OCI-LY7 (cell line): Measurements from ENCODE around the gene ORC3. TPM values are rescaled to one million over a fixed set of nuclear protein-coding genes. Genes with fewer than 3 reads are reported as not detected.

Source experiments
- BruUV-seq: library from RNA; stranded (reverse); fragments of 400-500 nt; replicated peaks from 2 replicates; lab custom pipeline; 2021; lab: Mats Ljungman, UMichigan
- CTCF ChIA-PET: fragments of 300-600 bp; sonication (Branson Sonifier 250); formaldehyde crosslinking; loops from one replicate; lab custom pipeline; 2022; ENCODE audit warnings: antibody characterized with exemption; ENCODE audit not compliant: unreplicated experiment; lab: Charles Lee
- POLR2A ChIA-PET: fragments of 300-600 bp; sonication (Branson Sonifier 250); formaldehyde crosslinking; loops from one replicate; lab custom pipeline; 2022; ENCODE audit warnings: antibody characterized with exemption; lab: Charles Lee
- DNase-seq: peaks from one replicate; pipeline ENCODE4 v3.0.0-alpha.2; 2015; ENCODE audit warnings: low spot score
- H2AFZ ChIP-seq: fragments of 200-600 bp; sonication (generic), shearing (Covaris generic); 2 replicates; pipeline ENCODE4 v1.6.1; 2014; ENCODE audit warnings: mild to moderate bottlenecking, antibody characterized with exemption, low read length, moderate library complexity
- H3K27ac ChIP-seq: fragments of 200-600 bp; sonication (generic); 2 replicates; pipeline ENCODE4 v1.5.1; 2014; ENCODE audit warnings: mixed run types, low read depth, mild to moderate bottlenecking, moderate library complexity, low read length, inconsistent platforms; ENCODE audit not compliant: poor library complexity, severe bottlenecking
- H3K36me3 ChIP-seq: fragments of 200-600 bp; sonication (generic); 2 replicates; pipeline ENCODE4 v1.6.1; 2014; ENCODE audit warnings: mild to moderate bottlenecking, antibody characterized with exemption, low read length, moderate library complexity, mixed read lengths; ENCODE audit not compliant: insufficient read depth
- H3K4me1 ChIP-seq: fragments of 200-600 bp; sonication (generic); 2 replicates; pipeline ENCODE4 v1.5.1; 2014; ENCODE audit warnings: mild to moderate bottlenecking, low read length; ENCODE audit not compliant: insufficient read depth, poor library complexity, severe bottlenecking
- H3K4me2 ChIP-seq: fragments of 200-600 bp; sonication (generic); 2 replicates; pipeline ENCODE4 v1.6.1; 2014; ENCODE audit warnings: mild to moderate bottlenecking, low read length
- H3K4me3 ChIP-seq: fragments of 200-600 bp; sonication (generic); 2 replicates; pipeline ENCODE4 v1.5.1; 2014; ENCODE audit warnings: mild to moderate bottlenecking, low read depth, low read length; ENCODE audit not compliant: poor library complexity, severe bottlenecking
- H3K79me2 ChIP-seq: fragments of 200-600 bp; sonication (generic); 2 replicates; pipeline ENCODE4 v1.6.1; 2016; ENCODE audit warnings: low read depth, mild to moderate bottlenecking, low read length, moderate library complexity, mixed read lengths; ENCODE audit not compliant: insufficient read depth
- H3K9me2 ChIP-seq: fragments of 200-600 bp; sonication (generic); 2 replicates; pipeline ENCODE4 v1.6.1; 2016; ENCODE audit warnings: mild to moderate bottlenecking, low read length, mixed read lengths; ENCODE audit not compliant: insufficient read depth
- H3K9me3 ChIP-seq: fragments of 200-600 bp; sonication (generic); 2 replicates; pipeline ENCODE4 v1.6.1; 2014; ENCODE audit warnings: mild to moderate bottlenecking, mixed run types, low read length, mixed read lengths
- H4K20me1 ChIP-seq: fragments of 200-600 bp; sonication (generic); 2 replicates; pipeline ENCODE4 v1.6.1; 2014; ENCODE audit warnings: mild to moderate bottlenecking, antibody characterized with exemption, low read length, moderate library complexity, mixed read lengths; ENCODE audit not compliant: insufficient read depth
- EZH2phosphoT487 ChIP-seq: fragments of 200-600 bp; sonication (generic); IDR thresholded peaks from 2 replicates; pipeline ENCODE4 v1.6.1; 2018; ENCODE audit warnings: low read depth, borderline replicate concordance, mild to moderate bottlenecking, mixed run types, antibody characterized with exemption, low read length, moderate library complexity, mixed read lengths
- intact Hi-C: fragments of 100-400 bp; cut with micrococcal nuclease; formaldehyde crosslinking; loops from one replicate; pipeline ENCODE4 v1.10.0; 2022; ENCODE audit not compliant: unreplicated experiment
- total RNA-seq, 2 experiments: library from RNA; depleted of rRNA in 1 of 2; stranded (reverse); fragments of >200 nt in 1 of 2; shearing (Covaris generic) in 1 of 2; gene quantifications; 2 replicates each; pipeline ENCODE4 v1.2.3, GENCODE V29; 2014 to 2022
- TF ChIP-seq, protein P1 (sequence below): fragments of 200-600 bp; sonication (generic); conservative IDR thresholded peaks from 2 replicates; pipeline ENCODE4 v1.5.1; 2014; ENCODE audit warnings: mild to moderate bottlenecking, antibody characterized with exemption, low read length, moderate library complexity, mixed read lengths

ORC3 gene
- total RNA-seq, 2 experiments from 2014 or later: 34.8 to 45.0 TPM

DNA sequence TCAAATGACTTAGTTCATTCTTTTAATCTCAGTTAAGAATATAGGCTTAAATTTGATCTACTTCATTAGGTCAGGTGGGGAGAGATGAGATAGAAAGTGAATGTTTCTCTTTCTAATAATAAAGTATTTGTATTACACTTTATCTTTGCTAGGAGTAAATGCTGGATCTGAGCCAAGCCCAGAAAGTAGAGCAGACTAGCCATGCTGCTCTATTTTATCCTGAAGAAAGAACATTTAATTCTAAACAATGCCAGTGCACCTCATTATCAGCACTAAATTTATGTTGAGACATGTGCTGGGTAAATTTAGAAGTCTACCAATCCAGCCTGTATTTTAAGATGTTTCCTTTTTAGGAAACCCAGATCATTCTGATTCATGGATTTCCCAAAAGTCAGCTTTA lies 68.6 kb downstream of the ORC3 start:
- H3K9me2 ChIP-seq: no peaks in the 10 kb centered on the region
- DNase-seq: no peak
- no peaks in the 10 kb centered on the region for H4K20me1 ChIP-seq
- H3K4me2 ChIP-seq: no peak overlapping the region
- peaks cover 7% of the 10 kb centered on the region for H3K4me1 ChIP-seq
- BruUV-seq: no TSS peak
- no peak overlapping the region for H3K27ac ChIP-seq
- intact Hi-C loops: no loop called here
- peaks cover 86% of the 10 kb centered on the region for H3K36me3 ChIP-seq
- TF ChIP-seq, protein P1, sequence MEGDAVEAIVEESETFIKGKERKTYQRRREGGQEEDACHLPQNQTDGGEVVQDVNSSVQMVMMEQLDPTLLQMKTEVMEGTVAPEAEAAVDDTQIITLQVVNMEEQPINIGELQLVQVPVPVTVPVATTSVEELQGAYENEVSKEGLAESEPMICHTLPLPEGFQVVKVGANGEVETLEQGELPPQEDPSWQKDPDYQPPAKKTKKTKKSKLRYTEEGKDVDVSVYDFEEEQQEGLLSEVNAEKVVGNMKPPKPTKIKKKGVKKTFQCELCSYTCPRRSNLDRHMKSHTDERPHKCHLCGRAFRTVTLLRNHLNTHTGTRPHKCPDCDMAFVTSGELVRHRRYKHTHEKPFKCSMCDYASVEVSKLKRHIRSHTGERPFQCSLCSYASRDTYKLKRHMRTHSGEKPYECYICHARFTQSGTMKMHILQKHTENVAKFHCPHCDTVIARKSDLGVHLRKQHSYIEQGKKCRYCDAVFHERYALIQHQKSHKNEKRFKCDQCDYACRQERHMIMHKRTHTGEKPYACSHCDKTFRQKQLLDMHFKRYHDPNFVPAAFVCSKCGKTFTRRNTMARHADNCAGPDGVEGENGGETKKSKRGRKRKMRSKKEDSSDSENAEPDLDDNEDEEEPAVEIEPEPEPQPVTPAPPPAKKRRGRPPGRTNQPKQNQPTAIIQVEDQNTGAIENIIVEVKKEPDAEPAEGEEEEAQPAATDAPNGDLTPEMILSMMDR: no peak
- no peak for TF ChIP-seq EZH2phosphoT487
- H3K9me3 ChIP-seq: no peaks in the 10 kb centered on the region
- H3K79me2 ChIP-seq: no peaks in the 10 kb centered on the region
- POLR2A ChIA-PET: no interaction called here
- CTCF ChIA-PET: no interaction called here
- no peak overlapping the region for H3K4me3 ChIP-seq
- no peak overlapping the region for H2AFZ ChIP-seq

DNA sequence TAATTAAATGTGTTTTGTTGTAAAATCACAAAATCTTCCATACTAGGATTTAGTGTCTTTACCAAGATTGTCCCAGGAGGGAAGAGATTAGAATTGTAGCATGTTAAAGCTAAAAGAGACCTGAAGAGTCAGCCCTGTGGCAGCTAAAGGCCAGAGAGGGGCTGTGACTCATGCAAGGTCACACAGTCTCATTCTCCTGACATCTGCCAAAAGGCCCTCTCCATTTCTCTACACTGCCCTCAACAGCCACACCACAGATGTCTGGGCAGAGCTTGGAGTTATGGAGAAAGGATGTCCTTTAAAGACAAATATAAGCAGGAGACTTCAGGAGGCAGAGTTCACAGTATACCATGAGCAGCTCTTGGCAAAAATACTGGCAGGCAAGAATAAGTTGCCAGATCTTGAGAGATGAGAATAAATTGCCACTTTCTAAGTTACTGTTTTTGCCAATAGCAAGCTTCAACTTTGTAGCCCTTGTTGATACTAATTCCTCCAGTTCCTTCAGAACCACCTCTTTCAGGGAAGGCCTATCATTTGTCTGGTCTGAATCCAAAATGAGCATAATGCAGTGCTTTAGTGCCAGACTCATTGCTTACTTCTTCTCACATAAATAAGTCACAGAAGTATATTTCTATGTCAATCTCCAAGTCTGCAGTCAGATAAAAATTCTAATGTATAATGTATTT lies 70.4 kb downstream of the ORC3 start:
- no TSS peak for BruUV-seq

DNA sequence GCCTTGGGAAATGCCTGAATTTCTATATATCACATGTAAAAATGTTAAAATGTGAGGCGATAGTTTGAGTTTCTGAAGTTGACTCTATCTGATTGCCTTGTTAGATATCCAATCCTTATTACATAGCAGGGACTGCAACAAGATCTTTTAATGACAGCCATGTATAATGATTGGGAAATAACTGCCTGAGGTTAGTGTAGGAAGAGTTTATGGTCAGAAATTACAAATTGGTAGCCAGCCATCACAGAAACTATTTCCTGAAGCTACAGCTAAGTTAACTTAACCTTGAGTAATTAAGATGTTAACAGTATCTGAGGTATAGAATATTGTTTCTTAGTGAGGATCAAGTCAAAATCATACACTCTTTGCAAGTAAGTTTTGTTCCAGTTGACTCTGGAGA lies 71.1 kb downstream of the ORC3 start:
- Histone ChIP-seq H3K27ac (no peak overlapping the region), H3K4me2 (no peak overlapping the region), H4K20me1 (no peaks in the 10 kb centered on the region), H3K9me3 (no peaks in the 10 kb centered on the region), H3K36me3 (peaks cover 77% of the 10 kb centered on the region), H3K79me2 (no peaks in the 10 kb centered on the region), H3K9me2 (no peaks in the 10 kb centered on the region), H2AFZ (no peak overlapping the region), H3K4me1 (peaks cover 7% of the 10 kb centered on the region), H3K4me3 (no peak overlapping the region)
- POLR2A ChIA-PET: interaction anchor here (0.6 to 1.2 kb wide), 5 partner anchors 8 to 1212 kb away, joined by 3 to 4 read pairs (median 4); no protein-coding TSS in a partner anchor
- no peak for DNase-seq
- intact Hi-C loops: no loop called here
- TF ChIP-seq, protein P1: no peak
- TF ChIP-seq EZH2phosphoT487: no peak
- CTCF ChIA-PET: no interaction called here
- BruUV-seq: no TSS peak

More for the DNA sequence above, 70.4 kb downstream of the ORC3 start:
- Histone ChIP-seq H3K4me3 (no peak overlapping the region), H3K4me2 (no peak overlapping the region), H2AFZ (no peak overlapping the region), H3K4me1 (peaks cover 7% of the 10 kb centered on the region), H3K27ac (no peak overlapping the region), H3K9me2 (no peaks in the 10 kb centered on the region), H3K9me3 (no peaks in the 10 kb centered on the region), H3K36me3 (peaks cover 76% of the 10 kb centered on the region), H3K79me2 (no peaks in the 10 kb centered on the region), H4K20me1 (no peaks in the 10 kb centered on the region)
- CTCF ChIA-PET: no interaction called here
- intact Hi-C loops: no loop called here
- DNase-seq: no peak
- no peak for TF ChIP-seq EZH2phosphoT487
- POLR2A ChIA-PET: interaction anchor here (0.6 to 1.2 kb wide), 6 partner anchors 8 to 190 kb away, joined by 3 to 4 read pairs (median 3); no protein-coding TSS in a partner anchor
